Frontal cortex (tissue), 4 donors: ENCODE measurements around the gene PTPN6. TPM values are rescaled to one million over a fixed set of nuclear protein-coding genes. Genes with fewer than 3 reads are reported as not detected.

Experiments
- DNase-seq, 2 donors: peaks; one replicate each; pipeline ENCODE4 v3.0.0; 2012; ENCODE audit warnings: low spot score in 2 of 2
- FAIRE-seq: peaks from 2 replicates; lab custom pipeline; 2012; peaks lifted over from hg19 to GRCh38; lab: Jason Lieb, UNC
- total RNA-seq: library from RNA; depleted of rRNA; stranded (reverse); fragments of >200 nt; gene quantifications from one replicate; pipeline ENCODE4 v1.2.3, GENCODE V29; 2014
- donor health status: control.
- donor health status: control.
- donor health status: control.

The PTPN6 gene
- total RNA-seq, 1 donor from 2014 or later: 1.6 TPM

- no peak for FAIRE-seq
- DNase-seq: no peak
Measured at GRCh38 chr12:6953442-6954315, 2.5 kb downstream of the PTPN6 start.

GRCh38 chr12:6954316-6955107 is 3.4 kb downstream of the PTPN6 start:
- FAIRE-seq (no peak), DNase-seq (no peak)

- no peak for FAIRE-seq
Measured at GRCh38 chr12:6955108-6956020, 4.2 kb downstream of the PTPN6 start.

GRCh38 chr12:6956021-6956727 is 5.0 kb downstream of the PTPN6 start:
- FAIRE-seq (no peak), DNase-seq (no peak)

More at GRCh38 chr12:6955108-6956020, 4.2 kb downstream of the PTPN6 start:
- DNase-seq: no peak

- no peak for FAIRE-seq
- DNase-seq: no peak
Measured at GRCh38 chr12:6957151-6957701, 6.1 kb downstream of the PTPN6 start.

DNA sequence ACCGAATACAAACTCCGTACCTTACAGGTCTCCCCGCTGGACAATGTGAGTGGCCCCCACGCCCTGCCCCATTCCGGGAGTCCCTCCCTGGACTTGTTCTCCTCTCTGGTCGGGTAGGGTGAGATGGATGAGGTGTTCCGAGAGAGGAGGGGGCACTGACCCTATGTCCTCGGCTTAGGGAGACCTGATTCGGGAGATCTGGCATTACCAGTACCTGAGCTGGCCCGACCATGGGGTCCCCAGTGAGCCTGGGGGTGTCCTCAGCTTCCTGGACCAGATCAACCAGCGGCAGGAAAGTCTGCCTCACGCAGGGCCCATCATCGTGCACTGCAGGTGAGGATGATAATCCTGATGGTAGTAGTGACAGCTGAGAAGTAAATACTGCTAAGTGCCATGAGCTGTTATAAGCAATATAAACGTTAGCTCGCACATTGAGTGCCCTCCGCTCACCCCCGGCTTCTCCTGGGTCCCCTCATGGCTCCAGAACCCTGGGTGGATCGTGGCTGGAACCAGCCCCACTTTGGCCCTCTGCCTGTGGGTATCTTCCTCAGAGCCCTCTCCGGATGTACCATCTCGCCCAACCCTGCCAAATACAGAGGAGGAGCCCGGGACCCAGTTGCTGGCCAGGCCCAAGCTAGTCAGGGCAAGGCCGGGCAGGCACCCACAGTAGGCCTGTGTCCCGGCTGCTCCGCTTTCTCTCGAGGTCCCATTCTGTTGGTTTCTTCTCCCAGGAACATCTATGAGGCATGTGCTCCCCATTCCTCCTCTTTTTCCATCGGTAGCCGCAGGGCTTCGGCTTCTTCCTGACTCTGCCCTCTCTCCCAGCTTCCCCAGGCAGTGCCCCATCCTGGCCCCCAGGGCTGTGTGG is 6.8 kb downstream of the PTPN6 start:
- DNase-seq (no peak), FAIRE-seq (no peak)

DNA sequence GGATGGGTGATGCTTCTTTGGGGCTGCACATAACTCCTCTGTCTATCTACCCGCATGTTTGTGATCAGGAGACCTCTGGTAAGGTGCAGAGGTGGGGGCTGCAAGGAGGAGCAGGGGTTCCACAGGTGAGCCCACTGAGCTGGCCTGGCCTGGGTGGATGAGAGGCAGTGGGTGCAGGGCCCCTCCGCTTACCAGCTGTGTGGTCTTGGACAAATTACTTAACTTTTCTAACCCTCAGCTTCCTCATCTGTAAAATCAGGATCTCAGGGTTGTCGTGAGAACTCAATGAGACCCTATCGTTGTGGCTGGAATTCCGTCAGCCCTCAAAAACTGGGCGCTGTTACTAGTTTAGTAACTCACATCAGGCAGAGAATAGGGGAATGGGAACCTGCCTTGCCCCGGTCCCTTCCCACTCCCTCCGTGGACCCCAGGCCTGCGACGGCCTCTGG is 7.5 kb downstream of the PTPN6 start:
- FAIRE-seq (no peak), DNase-seq (peak in 1 of 2 donors; percentile 15)

DNA sequence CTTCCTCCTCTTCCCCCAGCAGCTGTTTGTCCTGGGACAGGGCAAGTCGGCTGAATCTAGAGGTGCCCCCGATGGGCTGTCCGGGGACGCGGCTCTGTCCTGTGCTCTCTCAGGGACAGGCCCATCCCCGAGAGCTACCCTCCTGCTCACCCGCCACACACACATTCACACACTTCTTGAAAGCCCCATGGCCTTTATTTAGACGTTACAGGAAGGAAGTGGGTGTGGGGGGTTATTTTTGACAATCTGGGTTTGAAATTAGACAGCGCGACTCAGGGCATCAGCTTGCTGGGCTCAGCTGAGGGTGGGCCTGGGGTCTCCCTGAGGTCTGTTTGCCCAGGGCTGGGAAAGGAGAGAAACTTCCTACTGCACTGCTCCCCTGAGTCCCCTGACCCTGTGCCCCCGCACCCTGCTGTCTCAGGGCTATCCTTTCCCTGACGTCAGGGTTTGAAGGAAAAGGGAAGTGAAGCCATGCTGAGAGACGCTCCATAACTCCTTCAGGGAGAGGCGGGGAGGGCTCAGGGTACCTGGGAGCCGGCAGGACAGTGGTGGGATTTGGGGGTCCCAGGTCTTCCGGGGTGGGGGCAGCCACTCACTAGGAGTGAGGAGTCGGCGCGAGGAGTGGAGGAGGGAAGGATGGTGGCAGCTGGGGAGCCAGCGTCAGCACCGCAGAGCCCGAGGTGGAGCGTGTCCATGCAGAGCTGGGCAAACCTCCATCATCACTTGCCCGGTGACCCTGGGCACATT is 8.1 kb downstream of the PTPN6 start:
- FAIRE-seq: no peak
- peak; percentile 29 to 35 for DNase-seq

GRCh38 chr12:6959805-6960592 is 8.8 kb downstream of the PTPN6 start:
- DNase-seq: peak in 1 of 2 donors; percentile 11
- no peak for FAIRE-seq

DNA sequence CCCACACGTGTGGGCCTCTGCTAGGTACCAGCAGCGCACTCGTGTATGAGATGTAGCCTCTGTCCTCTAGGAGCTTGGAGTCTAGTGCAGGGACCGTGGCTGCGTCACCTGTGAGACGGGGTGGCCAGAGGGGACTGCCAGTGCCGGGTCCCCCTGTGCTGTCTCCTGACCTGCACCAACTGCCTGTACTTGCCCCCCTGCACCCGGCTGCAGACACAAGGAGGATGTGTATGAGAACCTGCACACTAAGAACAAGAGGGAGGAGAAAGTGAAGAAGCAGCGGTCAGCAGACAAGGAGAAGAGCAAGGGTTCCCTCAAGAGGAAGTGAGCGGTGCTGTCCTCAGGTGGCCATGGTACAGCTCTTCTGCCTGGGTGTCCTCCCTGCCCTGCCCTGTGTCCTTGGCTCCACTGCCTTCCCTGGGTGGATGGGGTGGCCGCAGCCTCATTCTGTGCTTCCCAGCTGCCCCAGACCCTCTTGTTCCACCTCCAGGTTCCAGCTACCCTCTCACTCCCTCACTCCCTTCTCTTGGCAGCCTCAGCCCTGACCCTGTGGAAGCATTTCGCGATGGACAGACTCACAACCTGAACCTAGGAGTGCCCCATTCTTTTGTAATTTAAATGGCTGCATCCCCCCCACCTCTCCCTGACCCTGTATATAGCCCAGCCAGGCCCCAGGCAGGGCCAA is 9.6 kb downstream of the PTPN6 start:
- DNase-seq (peak; percentile 13 to 32), FAIRE-seq (no peak)

DNA sequence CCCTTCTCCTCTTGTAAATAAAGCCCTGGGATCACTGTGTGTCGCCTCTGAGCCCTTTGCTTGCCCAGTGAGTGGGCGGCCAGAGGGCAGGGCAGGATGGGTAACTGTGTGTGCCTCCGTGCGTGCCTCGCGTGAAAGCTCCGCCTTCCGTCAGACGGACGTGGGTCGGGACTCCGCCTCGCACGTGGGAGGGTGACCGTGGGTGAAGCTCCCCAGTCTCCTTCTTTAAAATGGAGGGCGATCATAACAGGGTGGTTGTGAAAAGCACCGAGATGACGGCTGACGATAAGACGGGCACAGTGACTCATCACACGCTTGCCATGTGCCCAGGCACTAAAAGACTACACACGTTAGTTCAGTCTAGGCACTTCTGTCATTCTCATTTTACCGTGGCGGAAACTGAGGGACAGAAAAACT is 10.1 kb downstream of the PTPN6 start:
- DNase-seq: peak; percentile 17 to 61
- FAIRE-seq: no peak

GRCh38 chr12:6961695-6962284 is 10.6 kb downstream of the PTPN6 start:
- FAIRE-seq (no peak), DNase-seq (peak; percentile 25 to 69)

DNA sequence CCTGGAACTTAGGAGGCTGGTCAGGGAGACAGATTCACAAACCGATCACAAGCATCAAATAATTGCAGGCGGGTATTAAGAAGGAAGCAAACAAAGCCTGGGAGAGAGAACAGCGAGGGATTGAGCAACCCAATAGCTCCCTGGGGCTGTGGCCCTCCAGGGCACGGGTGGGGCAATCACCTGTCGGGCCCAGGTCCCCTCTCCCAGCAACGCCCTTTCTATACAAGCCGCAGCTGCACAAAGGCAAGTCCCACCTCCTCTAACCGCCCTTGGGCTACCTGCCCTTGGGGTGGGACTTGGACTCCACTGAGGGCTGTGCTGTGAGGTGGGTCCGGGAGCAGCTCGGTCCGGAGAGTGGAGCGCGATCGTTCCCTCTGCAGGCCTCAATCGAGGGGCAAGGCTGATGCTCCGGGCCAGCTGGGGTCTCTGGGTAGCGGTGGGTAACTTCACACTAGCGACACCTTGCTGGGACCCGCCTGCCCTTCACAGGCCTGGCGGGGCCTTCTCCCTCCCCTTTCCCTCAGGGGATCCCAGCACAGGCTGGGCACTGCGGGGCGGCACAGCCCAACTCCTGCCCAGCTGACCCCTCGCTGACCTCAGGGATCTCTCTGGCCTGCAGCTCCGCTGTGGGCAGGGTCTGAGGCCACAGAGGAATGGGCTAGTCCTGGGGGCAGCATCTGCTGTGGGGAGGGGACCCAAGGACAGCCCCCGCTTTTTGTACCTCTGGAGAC is 11.3 kb downstream of the PTPN6 start:
- FAIRE-seq (no peak), DNase-seq (peak in 1 of 2 donors; percentile 11)

DNA sequence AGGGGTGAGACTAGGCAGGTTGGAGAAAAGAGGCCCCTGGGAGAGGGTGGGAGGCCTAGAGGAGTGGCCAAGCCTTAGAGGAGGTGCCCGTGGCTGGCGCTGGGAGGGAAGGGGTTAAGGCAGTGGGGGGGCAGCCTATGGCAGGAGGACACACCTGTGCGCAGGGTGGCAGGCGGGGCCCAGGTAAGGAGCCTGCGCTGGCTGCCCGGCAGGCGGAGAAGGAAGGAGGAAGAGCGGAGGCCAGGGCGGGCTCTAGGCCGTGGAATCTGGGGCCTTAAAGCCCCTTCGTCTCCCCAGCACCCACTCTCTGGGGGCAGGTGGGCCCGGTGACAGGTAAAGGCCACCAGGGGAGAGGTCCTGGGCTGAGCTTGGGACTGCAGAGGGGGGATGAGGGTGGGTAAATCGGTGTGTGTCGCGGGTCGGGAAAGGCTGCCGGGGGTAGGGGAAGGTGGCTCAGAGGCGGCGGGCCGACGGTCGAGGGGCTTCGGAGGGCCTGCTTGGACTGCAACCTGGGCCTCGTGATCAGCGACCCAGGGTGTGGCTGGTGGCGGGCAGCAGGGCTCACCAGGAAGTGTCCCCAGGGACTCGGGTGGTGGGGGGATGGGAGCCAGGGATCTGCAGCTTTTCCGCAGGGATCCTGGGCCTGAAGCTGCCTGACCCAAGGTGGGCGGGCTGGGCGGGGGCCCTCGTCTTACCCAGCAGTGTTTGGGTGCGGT is 12.0 kb downstream of the PTPN6 start:
- FAIRE-seq (no peak), DNase-seq (peak in 1 of 2 donors; percentile 9)
